Fibroblast of upper back skin (primary cell): Measurements from ENCODE around the gene SCCPDH.
"Not testable (repeated sequence)": the region's sequence is repeated elsewhere in the genome, so short reads cannot be mapped to it uniquely, and the experiment has no call there.

Experiments
- DNase-seq: peaks from one replicate; pipeline ENCODE4 v3.0.0-alpha.2; 2013

SCCPDH gene

DNA sequence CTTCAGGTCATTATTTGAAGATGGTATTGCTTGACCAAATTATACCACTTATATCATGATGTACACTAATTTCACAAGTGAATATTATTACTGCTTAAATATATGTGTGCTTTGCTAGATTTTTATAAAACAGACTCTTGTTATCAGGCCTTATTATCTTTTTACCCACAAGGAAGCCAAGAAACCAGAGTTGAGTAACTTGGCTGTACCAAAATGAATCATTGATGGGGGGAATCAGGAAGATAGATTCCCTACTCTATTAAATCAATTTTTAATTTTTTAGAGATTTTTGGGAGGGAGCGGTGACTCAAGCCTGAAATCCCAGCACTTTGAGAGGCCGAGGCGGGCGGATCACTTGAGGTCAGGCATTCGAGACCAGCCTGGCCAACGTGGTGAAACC, 16.0 kb upstream of the SCCPDH start:
- DNase-seq, result no peak

DNA sequence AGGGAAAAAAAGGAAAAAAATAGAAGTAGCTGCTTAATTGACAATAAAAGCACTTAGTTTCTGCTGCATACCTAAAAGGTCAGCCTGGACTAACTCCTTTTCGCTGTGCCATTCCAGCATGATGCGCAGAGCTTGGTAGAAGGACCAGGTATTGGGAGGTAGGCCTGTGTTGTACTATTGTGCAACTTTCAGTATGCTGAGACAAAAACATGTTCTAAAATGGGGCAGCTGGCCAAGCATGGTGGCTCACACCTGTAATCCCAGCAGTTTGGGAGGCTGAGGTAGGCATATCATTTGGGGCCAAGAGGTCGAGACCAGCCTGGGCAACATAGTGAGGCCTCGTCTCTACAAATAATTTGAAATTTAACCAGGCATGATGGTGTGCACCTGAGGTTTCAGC, 15.0 kb upstream of the SCCPDH start:
- no peak for DNase-seq

- DNase-seq, result no peak
Observed at GRCh38 chr1:246709835-246710234, 14.4 kb upstream of the SCCPDH start.

GRCh38 chr1:246711548-246712003, 12.6 kb upstream of the SCCPDH start:
- DNase-seq, result no peak

GRCh38 chr1:246712428-246712827, 11.8 kb upstream of the SCCPDH start:
- not testable (repeated sequence) for DNase-seq

DNA sequence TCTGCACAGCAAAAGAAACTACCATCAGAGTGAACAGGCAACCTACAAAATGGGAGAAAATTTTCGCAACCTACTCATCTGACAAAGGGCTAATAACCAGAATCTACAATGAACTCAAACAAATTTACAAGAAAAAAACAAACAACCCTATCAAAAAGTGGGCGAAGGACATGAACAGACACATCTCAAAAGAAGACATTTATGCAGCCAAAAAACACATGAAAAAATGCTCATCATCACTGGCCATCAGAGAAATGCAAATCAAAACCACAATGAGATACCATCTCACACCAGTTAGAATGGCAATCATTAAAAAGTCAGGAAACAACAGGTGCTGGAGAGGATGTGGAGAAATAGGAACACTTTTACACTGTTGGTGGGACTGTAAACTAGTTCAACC, 4.8 kb upstream of the SCCPDH start:
- DNase-seq, result not testable (repeated sequence)

- DNase-seq, result not testable (repeated sequence)
Observed at GRCh38 chr1:246720814-246721213, 3.4 kb upstream of the SCCPDH start.

GRCh38 chr1:246722720-246723119, 1.5 kb upstream of the SCCPDH start:
- DNase-seq, result no peak

DNA sequence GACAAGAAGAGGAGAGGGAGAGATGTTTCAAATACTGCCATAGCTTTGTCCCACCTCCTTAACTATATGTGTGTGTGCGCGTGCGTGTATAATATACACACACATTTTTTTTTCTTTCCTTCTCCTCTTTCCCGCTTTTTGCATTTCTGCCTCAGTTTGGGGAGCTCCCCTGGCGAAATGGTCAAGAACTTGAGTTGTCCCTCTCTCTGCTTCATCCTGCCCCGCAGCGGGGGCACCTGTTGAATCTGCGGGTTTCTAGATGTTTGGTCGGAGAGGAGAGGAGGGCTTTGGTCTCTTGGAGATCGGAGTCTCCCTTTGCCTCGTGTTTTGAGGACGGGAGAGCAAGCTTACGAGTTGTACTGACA, 504 bp downstream of the SCCPDH start:
- peak; percentile 34 for DNase-seq

- no peak for DNase-seq
Observed at GRCh38 chr1:246725191-246725590, 982 bp downstream of the SCCPDH start.

- no peak for DNase-seq
Observed at GRCh38 chr1:246726255-246726679, 2.1 kb downstream of the SCCPDH start.

DNA sequence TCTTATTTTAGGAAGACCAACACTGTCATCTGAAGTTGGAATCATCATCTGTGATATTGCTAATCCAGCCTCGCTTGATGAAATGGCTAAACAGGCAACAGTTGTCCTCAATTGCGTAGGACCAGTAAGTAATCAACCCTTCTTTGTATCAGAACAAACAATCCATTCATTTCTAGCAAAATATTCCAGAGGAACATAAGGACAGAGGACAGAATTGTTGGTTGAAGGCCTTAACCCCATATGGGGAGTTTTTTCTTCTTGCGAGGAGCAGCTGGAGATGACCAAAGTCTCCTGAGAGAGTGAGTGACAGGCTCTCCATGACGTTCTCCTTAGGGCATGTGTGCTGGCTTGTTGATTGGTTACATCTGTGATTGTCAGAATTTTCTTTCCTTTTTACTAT, 2.7 kb downstream of the SCCPDH start:
- DNase-seq, result no peak

- DNase-seq, result no peak
Observed at GRCh38 chr1:246727594-246727993, 3.4 kb downstream of the SCCPDH start.

- DNase-seq, result no peak
Observed at GRCh38 chr1:246728311-246728710, 4.1 kb downstream of the SCCPDH start.

GRCh38 chr1:246729040-246729439, 4.8 kb downstream of the SCCPDH start:
- not testable (repeated sequence) for DNase-seq

GRCh38 chr1:246730839-246731238, 6.6 kb downstream of the SCCPDH start:
- no peak for DNase-seq

- not testable (repeated sequence) for DNase-seq
Observed at GRCh38 chr1:246731873-246732272, 7.7 kb downstream of the SCCPDH start.

DNA sequence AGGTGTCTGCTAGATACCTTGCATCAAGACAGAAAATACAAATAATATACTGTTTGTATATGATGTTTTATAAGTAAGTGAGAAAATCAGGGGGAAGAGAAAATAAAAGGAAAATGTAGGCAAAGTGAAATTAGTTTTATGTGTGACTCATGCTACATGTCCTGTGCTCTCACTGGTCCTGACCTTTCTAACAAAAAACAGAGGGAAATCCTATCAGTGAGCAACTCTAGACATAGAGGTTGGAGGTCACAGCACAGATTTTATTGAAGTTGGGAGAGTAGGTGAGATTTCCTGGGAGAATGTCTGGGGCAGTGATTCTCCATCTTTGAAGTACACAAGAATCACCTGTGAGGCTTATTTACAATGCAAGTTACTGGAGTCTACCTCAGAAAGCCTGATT, 9.5 kb downstream of the SCCPDH start:
- no peak for DNase-seq

- DNase-seq, result no peak
Observed at GRCh38 chr1:246734866-246735265, 10.7 kb downstream of the SCCPDH start.

DNA sequence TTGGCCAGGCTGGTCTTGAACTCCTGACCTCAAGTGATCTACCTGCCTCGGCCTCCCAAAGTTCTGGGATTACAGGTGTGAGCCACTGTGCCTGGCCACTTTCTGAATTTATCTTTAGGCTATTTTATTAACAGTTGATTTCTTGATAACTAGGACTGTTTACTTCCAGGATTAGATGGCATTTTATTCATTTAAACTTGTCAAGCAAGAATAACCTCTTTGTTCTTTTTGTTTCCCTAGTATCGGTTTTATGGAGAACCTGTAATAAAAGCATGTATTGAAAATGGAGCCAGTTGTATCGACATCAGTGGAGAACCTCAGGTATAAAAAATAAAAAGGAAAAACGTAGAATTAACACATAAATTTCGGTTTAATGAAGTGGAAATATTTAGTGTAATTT, 11.5 kb downstream of the SCCPDH start:
- no peak for DNase-seq

- DNase-seq, result no peak
Observed at GRCh38 chr1:246742396-246742795, 18.2 kb downstream of the SCCPDH start.

- not testable (repeated sequence) for DNase-seq
Observed at GRCh38 chr1:246746155-246746554, 21.9 kb downstream of the SCCPDH start.

GRCh38 chr1:246748006-246748405, 23.8 kb downstream of the SCCPDH start:
- DNase-seq, result no peak

DNA sequence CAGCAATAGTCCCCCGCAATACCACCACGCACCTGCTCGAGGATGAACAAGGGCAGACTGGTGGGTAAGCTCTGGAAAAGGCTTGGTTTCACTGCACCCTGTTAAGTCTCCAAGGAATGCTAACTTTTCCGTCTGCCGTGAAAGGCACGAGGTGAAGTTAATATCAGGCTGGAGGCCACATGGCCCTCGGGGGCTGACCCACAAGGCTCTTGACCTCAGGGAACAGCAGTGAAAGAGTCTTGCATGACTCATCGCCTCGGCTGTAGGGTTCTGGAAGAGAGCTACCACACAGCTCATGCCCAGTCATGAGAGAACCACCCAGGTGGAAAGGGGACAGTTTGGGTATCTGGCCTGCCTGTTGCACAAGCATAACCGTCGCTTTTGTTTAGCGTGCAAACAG, 24.7 kb downstream of the SCCPDH start:
- no peak for DNase-seq

GRCh38 chr1:246750752-246751151, 26.5 kb downstream of the SCCPDH start:
- no peak for DNase-seq
